ENCODE data around the gene SMIM28.

The SMIM28 gene

DNA sequence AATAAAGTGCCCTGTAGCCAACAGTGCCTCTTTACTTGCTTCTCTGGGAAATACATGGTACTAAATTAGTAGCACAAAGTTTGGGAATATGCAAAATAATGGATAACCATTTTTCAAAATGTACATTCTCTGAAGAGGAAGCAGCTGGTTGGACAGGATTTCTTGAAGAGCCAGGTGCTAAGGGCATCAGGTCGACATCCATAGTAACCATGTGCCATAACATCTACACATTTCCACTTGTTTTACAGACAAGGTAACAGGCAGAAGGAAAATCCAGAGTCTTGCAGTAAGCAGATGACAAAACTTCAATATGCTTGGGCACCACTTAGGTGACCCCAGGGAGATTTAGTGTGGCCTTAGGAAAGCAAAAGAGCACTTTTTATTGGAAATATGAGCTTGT is 36.5 kb upstream of the SMIM28 start:
- ChIA-PET POLR2A (no interaction called here), CTCF (no interaction called here)
- no peak for TF ChIP-seq SCRT2 (tag by site-specific recombination; IDR thresholded peaks at IDR 0.05)
- TF ChIP-seq, protein P1, sequence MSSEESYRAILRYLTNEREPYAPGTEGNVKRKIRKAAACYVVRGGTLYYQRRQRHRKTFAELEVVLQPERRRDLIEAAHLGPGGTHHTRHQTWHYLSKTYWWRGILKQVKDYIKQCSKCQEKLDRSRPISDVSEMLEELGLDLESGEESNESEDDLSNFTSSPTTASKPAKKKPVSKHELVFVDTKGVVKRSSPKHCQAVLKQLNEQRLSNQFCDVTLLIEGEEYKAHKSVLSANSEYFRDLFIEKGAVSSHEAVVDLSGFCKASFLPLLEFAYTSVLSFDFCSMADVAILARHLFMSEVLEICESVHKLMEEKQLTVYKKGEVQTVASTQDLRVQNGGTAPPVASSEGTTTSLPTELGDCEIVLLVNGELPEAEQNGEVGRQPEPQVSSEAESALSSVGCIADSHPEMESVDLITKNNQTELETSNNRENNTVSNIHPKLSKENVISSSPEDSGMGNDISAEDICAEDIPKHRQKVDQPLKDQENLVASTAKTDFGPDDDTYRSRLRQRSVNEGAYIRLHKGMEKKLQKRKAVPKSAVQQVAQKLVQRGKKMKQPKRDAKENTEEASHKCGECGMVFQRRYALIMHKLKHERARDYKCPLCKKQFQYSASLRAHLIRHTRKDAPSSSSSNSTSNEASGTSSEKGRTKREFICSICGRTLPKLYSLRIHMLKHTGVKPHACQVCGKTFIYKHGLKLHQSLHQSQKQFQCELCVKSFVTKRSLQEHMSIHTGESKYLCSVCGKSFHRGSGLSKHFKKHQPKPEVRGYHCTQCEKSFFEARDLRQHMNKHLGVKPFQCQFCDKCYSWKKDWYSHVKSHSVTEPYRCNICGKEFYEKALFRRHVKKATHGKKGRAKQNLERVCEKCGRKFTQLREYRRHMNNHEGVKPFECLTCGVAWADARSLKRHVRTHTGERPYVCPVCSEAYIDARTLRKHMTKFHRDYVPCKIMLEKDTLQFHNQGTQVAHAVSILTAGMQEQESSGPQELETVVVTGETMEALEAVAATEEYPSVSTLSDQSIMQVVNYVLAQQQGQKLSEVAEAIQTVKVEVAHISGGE (tag by site-specific recombination; conservative IDR thresholded peaks at IDR 0.05; ENCODE audit: low read depth), result no peak
- TF ChIP-seq, protein P2, sequence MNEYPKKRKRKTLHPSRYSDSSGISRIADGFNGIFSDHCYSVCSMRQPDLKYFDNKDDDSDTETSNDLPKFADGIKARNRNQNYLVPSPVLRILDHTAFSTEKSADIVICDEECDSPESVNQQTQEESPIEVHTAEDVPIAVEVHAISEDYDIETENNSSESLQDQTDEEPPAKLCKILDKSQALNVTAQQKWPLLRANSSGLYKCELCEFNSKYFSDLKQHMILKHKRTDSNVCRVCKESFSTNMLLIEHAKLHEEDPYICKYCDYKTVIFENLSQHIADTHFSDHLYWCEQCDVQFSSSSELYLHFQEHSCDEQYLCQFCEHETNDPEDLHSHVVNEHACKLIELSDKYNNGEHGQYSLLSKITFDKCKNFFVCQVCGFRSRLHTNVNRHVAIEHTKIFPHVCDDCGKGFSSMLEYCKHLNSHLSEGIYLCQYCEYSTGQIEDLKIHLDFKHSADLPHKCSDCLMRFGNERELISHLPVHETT (tag by site-specific recombination; IDR thresholded peaks at IDR 0.05), result no peak
- TF ChIP-seq, protein P3, sequence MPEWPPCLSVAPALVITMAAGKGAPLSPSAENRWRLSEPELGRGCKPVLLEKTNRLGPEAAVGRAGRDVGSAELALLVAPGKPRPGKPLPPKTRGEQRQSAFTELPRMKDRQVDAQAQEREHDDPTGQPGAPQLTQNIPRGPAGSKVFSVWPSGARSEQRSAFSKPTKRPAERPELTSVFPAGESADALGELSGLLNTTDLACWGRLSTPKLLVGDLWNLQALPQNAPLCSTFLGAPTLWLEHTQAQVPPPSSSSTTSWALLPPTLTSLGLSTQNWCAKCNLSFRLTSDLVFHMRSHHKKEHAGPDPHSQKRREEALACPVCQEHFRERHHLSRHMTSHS (tag by site-specific recombination; IDR thresholded peaks at IDR 0.05), result no peak
- TF ChIP-seq, protein P4, sequence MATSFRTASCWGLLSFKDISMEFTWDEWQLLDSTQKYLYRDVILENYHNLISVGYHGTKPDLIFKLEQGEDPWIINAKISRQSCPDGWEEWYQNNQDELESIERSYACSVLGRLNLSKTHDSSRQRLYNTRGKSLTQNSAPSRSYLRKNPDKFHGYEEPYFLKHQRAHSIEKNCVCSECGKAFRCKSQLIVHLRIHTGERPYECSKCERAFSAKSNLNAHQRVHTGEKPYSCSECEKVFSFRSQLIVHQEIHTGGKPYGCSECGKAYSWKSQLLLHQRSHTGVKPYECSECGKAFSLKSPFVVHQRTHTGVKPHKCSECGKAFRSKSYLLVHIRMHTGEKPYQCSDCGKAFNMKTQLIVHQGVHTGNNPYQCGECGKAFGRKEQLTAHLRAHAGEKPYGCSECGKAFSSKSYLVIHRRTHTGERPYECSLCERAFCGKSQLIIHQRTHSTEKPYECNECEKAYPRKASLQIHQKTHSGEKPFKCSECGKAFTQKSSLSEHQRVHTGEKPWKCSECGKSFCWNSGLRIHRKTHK (tag by site-specific recombination; IDR thresholded peaks at IDR 0.05), result no peak
- TF ChIP-seq ZNF701 (tag by site-specific recombination; IDR thresholded peaks at IDR 0.05), result no peak
- no peak for TF ChIP-seq ZBTB1 (tag by site-specific recombination; IDR thresholded peaks at IDR 0.05)
- Histone ChIP-seq H3K4me1 (ENCODE audit: control insufficient read depth, insufficient read depth, low read length) (no peaks in the 10 kb centered on the region), H3K36me3 (ENCODE audit: control insufficient read depth in 2 of 2, insufficient read depth in 1 of 2, low read length in 2 of 2) (peaks cover 0 to 16% of the 10 kb centered on the region in 2 experiments; a peak in 1 of 3 replicates), H3K27ac (ENCODE audit: extremely low read depth, low read depth, low read length) (no peak overlapping the region), H3K9me3 (ENCODE audit: control insufficient read depth, insufficient read depth, low read depth, low read length) (no peaks in the 10 kb centered on the region), H3K4me3 (ENCODE audit: low read depth, low read length) (no peak overlapping the region)

DNA sequence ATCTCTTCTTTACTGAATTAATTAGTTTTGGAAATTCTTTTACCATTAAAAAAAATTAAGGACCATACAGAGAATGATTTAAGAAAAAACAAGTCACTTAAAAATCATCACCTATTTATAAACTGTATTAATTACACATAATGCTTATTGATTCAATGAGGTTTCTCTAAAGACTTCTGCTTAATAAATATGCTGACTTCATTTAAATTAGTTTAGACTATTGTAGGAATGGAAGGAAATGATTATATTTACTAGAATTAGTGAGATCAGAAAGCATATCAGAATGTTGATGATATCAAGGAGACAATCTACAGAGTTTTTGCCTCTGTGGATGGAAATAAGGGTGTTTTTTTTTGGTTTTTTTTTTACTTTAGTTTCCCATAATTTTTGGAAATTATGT is 34.6 kb upstream of the SMIM28 start:
- Histone ChIP-seq H3K36me3 (ENCODE audit: control insufficient read depth in 2 of 2, insufficient read depth in 1 of 2, low read length in 2 of 2) (peaks cover 0 to 4% of the 10 kb centered on the region in 2 experiments; a peak in 1 of 3 replicates), H3K4me3 (ENCODE audit: low read depth, low read length) (no peak overlapping the region), H3K4me1 (ENCODE audit: control insufficient read depth, insufficient read depth, low read length) (no peaks in the 10 kb centered on the region), H3K9me3 (ENCODE audit: control insufficient read depth, insufficient read depth, low read depth, low read length) (no peaks in the 10 kb centered on the region), H3K27ac (ENCODE audit: extremely low read depth, low read depth, low read length) (no peak overlapping the region)
- CTCF ChIA-PET, result no interaction called here
- POLR2A ChIA-PET, result no interaction called here
- TF ChIP-seq, protein P5, sequence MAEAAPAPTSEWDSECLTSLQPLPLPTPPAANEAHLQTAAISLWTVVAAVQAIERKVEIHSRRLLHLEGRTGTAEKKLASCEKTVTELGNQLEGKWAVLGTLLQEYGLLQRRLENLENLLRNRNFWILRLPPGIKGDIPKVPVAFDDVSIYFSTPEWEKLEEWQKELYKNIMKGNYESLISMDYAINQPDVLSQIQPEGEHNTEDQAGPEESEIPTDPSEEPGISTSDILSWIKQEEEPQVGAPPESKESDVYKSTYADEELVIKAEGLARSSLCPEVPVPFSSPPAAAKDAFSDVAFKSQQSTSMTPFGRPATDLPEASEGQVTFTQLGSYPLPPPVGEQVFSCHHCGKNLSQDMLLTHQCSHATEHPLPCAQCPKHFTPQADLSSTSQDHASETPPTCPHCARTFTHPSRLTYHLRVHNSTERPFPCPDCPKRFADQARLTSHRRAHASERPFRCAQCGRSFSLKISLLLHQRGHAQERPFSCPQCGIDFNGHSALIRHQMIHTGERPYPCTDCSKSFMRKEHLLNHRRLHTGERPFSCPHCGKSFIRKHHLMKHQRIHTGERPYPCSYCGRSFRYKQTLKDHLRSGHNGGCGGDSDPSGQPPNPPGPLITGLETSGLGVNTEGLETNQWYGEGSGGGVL (tag by site-specific recombination; IDR thresholded peaks at IDR 0.05), result no peak
- TF ChIP-seq EGR2 (tag by site-specific recombination; IDR thresholded peaks at IDR 0.05; ENCODE audit: low read depth), result no peak
- TF ChIP-seq ZNF175 (tag by site-specific recombination; IDR thresholded peaks at IDR 0.05), result no peak
- TF ChIP-seq ZNF239 (tag by site-specific recombination; IDR thresholded peaks at IDR 0.05), result no peak
- TF ChIP-seq ZNF169 (tag by site-specific recombination; IDR thresholded peaks at IDR 0.05), result no peak

All from HEK293 (cell line).